Measurements from ENCODE around the gene GAGE13. TPM values are rescaled to one million over a fixed set of nuclear protein-coding genes. Genes with fewer than 3 reads are reported as not detected.

GAGE13 gene
- total and polyA plus RNA-seq, 2 of the 4 experiments (the other 2 are of a cell fraction), result not detected

- H4K5ac ChIP-seq (ENCODE audit: low read depth, low read length), result 0 out of 2 replicates have a peak overlapping the region, but pooled peaks have one; percentile 27
- BruUV-seq (replicated peaks), result no TSS peak
- no peaks in the 10 kb centered on the region for H3K79me1 ChIP-seq (ENCODE audit: low read depth in 1 of 2, low read length in 2 of 2)
- H3K14ac ChIP-seq (replicated peaks; ENCODE audit: low read depth, low read length), result no peak overlapping the region
- no peak overlapping the region for H4K8ac ChIP-seq (ENCODE audit: low read depth in 2 of 2, low read length in 2 of 2)
- no peaks in the 10 kb centered on the region for H4K20me1 ChIP-seq (ENCODE audit: insufficient read depth, low read length)
- no peak overlapping the region for H4K91ac ChIP-seq (ENCODE audit: insufficient read depth, low read depth, low read length)
- ChIA-PET CTCF (no interaction called here), POLR2A (ENCODE audit: unreplicated experiment) (no interaction called here)
- WGBS, 2 experiments (ENCODE audit: extremely low coverage in 2 of 2, insufficient read length in 1 of 2), result 26% methylated on average over 5 of the region's 11 CpGs; no CpG with 5 or more reads in 1 of the 2 experiments
- no peak overlapping the region for H2BK120ac ChIP-seq (ENCODE audit: low read depth, low read length)
- no peaks in the 10 kb centered on the region for H3K36me3 ChIP-seq (ENCODE audit: control insufficient read depth, insufficient read depth, low read length)
- DNase-seq, result peak; percentile 33
- in situ Hi-C loops (cut with MboI; ENCODE audit: low sequenced_read_pairs) (no loop called here), dilution Hi-C loops (cut with HindIII; ENCODE audit: low sequenced_read_pairs, unreplicated experiment) (no loop called here), intact Hi-C loops (cut with micrococcal nuclease) (loop anchor here (10.0 kb wide), 1 partner anchor 1018 kb away; no protein-coding TSS in a partner anchor)
- H3K56ac ChIP-seq (ENCODE audit: extremely low read depth, insufficient read depth, low read length), result no peak overlapping the region
- H2BK5ac ChIP-seq (ENCODE audit: low read depth, low read length, poor library complexity, severe bottlenecking), result no peak overlapping the region
- H3K9ac ChIP-seq (ENCODE audit: low read depth, low read length), result no peak overlapping the region
- H3K4me1 ChIP-seq (ENCODE audit: control insufficient read depth, insufficient read depth, low read length), result no peaks in the 10 kb centered on the region
- H3K27ac ChIP-seq (ENCODE audit: insufficient read depth, low read length), result no peak overlapping the region
- H3K4me3 ChIP-seq (ENCODE audit: insufficient read depth, low read depth, low read length), result no peak overlapping the region
- no peak overlapping the region for H3K4ac ChIP-seq (ENCODE audit: low read depth, low read length)
- H2AK9ac ChIP-seq (replicated peaks; ENCODE audit: low read depth, low read length, poor library complexity), result peak overlapping the region; percentile 15
- no peaks in the 10 kb centered on the region for H3K27me3 ChIP-seq (ENCODE audit: control insufficient read depth, insufficient read depth, low read length)
- peaks cover 3% of the 10 kb centered on the region; the same call in 1 of the 2 replicates for H3K9me1 ChIP-seq (ENCODE audit: insufficient read depth, low read length)
- ATAC-seq (ENCODE audit: low read depth), result peak; percentile 71
- TF ChIP-seq, protein P1, sequence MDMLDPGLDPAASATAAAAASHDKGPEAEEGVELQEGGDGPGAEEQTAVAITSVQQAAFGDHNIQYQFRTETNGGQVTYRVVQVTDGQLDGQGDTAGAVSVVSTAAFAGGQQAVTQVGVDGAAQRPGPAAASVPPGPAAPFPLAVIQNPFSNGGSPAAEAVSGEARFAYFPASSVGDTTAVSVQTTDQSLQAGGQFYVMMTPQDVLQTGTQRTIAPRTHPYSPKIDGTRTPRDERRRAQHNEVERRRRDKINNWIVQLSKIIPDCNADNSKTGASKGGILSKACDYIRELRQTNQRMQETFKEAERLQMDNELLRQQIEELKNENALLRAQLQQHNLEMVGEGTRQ (IDR thresholded peaks at IDR 0.05; ENCODE audit: low read depth, low read length), result no peak
- TF ChIP-seq POLR2A (IDR thresholded peaks at IDR 0.05; ENCODE audit: low read depth, low read length) (no peak), RFX5 (IDR thresholded peaks at IDR 0.05; ENCODE audit: low read depth, low read length) (0 out of 2 replicates have a peak, but pooled peaks have one; percentile 18)
- TF ChIP-seq, protein P2, sequence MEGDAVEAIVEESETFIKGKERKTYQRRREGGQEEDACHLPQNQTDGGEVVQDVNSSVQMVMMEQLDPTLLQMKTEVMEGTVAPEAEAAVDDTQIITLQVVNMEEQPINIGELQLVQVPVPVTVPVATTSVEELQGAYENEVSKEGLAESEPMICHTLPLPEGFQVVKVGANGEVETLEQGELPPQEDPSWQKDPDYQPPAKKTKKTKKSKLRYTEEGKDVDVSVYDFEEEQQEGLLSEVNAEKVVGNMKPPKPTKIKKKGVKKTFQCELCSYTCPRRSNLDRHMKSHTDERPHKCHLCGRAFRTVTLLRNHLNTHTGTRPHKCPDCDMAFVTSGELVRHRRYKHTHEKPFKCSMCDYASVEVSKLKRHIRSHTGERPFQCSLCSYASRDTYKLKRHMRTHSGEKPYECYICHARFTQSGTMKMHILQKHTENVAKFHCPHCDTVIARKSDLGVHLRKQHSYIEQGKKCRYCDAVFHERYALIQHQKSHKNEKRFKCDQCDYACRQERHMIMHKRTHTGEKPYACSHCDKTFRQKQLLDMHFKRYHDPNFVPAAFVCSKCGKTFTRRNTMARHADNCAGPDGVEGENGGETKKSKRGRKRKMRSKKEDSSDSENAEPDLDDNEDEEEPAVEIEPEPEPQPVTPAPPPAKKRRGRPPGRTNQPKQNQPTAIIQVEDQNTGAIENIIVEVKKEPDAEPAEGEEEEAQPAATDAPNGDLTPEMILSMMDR (conservative IDR thresholded peaks at IDR 0.05; ENCODE audit: low read depth, low read length), result peak; percentile 27
- no peak overlapping the region for H2AK5ac ChIP-seq (ENCODE audit: low read depth, low read length)
- no peak overlapping the region for H2BK15ac ChIP-seq (ENCODE audit: low read depth, low read length)
- H2AFZ ChIP-seq (replicated peaks; ENCODE audit: low read length, poor library complexity), result peak overlapping the region; percentile 74
- no peaks in the 10 kb centered on the region for H3K9me3 ChIP-seq (ENCODE audit: control insufficient read depth, insufficient read depth, low read length)
- no peak overlapping the region for H3K23ac ChIP-seq (ENCODE audit: low read depth, low read length)
- H3K4me2 ChIP-seq (ENCODE audit: low read depth, low read length), result no peak overlapping the region
- H3K18ac ChIP-seq (ENCODE audit: low read depth, low read length), result no peak overlapping the region
- no peak overlapping the region for H2BK20ac ChIP-seq (ENCODE audit: low read depth, low read length)
Measured at GRCh38 chrX:49282647-49283011, 48.8 kb upstream of the GAGE13 start.
